Mesothelial cell of epicardium (in vitro differentiated cells): ENCODE results near the gene MIX23. TPM values are rescaled to one million over a fixed set of nuclear protein-coding genes. Genes with fewer than 3 reads are reported as not detected.

Experiments
- DNase-seq, 2 experiments: peaks; one replicate each; pipeline ENCODE4 v3.0.0; 2021; ENCODE audit warnings: low spot score in 2 of 2; ENCODE audit not compliant: unreplicated experiment in 2 of 2
- H3K27ac Mint-ChIP-seq: 2 replicates; pipeline ENCODE4 v1.8.0; 2021; ENCODE audit warnings: mixed read lengths
- H3K27me3 Mint-ChIP-seq: 2 replicates; pipeline ENCODE4 v1.8.0; 2021; ENCODE audit warnings: low read depth, mixed read lengths
- H3K36me3 Mint-ChIP-seq: 2 replicates; pipeline ENCODE4 v1.8.0; 2021; ENCODE audit warnings: mixed read lengths
- H3K4me1 Mint-ChIP-seq: 2 replicates; pipeline ENCODE4 v1.8.0; 2021; ENCODE audit warnings: mixed read lengths
- H3K4me3 Mint-ChIP-seq: 2 replicates; pipeline ENCODE4 v1.8.0; 2021; ENCODE audit warnings: mild to moderate bottlenecking, moderate library complexity, mixed read lengths
- H3K9me3 Mint-ChIP-seq: 2 replicates; pipeline ENCODE4 v1.8.0; 2021; ENCODE audit warnings: mixed read lengths
- total RNA-seq: library from RNA; stranded (reverse); gene quantifications from 3 replicates; pipeline ENCODE4 v1.2.1, GENCODE V29; 2021
- TF ChIP-seq, protein P1 (sequence below): fragments of 200-600 bp; sonication (generic); IDR thresholded peaks from one replicate; pipeline ENCODE4 v1.5.0; 2021; ENCODE audit warnings: antibody characterized with exemption; ENCODE audit not compliant: unreplicated experiment

MIX23 gene
- total RNA-seq, 1 donor from 2014 or later = 29.8 TPM

DNA sequence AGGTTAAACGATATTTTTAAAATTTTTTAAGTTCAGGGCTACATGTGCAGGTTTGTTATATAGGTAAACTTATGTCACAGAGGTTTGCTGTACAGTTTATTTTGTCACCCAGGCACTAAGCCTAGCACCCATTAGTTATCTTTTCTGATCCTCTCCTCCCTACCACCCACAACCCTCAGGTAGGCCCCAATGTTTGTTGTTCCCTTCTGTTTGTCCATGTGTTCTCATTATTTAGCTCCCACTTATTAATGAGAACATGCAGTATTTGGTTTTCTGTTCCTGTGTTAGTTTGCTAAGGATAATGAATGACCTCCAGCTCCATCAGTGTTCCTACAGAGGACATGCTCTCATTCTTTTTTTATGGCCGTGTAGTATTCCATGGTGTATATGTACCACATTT, 15.9 kb upstream of the MIX23 start:
- Mint-ChIP-seq H3K9me3 (no peaks in the 10 kb centered on the region), H3K36me3 (no peaks in the 10 kb centered on the region), H3K4me3 (no peak overlapping the region), H3K27ac (no peak overlapping the region), H3K4me1 (peaks cover 12% of the 10 kb centered on the region), H3K27me3 (no peaks in the 10 kb centered on the region)
- DNase-seq = no peak
- TF ChIP-seq, protein P1, sequence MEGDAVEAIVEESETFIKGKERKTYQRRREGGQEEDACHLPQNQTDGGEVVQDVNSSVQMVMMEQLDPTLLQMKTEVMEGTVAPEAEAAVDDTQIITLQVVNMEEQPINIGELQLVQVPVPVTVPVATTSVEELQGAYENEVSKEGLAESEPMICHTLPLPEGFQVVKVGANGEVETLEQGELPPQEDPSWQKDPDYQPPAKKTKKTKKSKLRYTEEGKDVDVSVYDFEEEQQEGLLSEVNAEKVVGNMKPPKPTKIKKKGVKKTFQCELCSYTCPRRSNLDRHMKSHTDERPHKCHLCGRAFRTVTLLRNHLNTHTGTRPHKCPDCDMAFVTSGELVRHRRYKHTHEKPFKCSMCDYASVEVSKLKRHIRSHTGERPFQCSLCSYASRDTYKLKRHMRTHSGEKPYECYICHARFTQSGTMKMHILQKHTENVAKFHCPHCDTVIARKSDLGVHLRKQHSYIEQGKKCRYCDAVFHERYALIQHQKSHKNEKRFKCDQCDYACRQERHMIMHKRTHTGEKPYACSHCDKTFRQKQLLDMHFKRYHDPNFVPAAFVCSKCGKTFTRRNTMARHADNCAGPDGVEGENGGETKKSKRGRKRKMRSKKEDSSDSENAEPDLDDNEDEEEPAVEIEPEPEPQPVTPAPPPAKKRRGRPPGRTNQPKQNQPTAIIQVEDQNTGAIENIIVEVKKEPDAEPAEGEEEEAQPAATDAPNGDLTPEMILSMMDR = no peak

DNA sequence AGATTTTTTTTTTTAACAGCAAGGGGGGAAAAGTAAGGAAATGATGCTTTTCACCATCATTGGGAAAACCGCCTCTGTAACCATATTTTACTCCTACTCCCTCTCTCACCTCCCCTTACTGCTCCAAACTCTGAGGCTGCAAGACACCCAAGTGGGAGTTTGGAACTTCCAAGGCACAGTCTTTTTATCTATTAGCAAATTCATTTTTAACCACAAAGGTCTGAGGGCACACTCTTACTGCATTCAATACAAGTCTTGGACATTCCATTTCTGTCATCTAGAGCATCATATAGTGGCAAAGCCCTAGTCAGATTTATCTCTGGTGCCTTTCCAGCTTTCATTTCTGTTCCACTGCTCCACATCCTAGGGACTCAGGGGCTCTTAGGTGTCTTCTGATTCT, 14.2 kb upstream of the MIX23 start:
- TF ChIP-seq, protein P1 = no peak
- Mint-ChIP-seq H3K4me3 (no peak overlapping the region), H3K9me3 (no peaks in the 10 kb centered on the region), H3K27me3 (no peaks in the 10 kb centered on the region), H3K36me3 (no peaks in the 10 kb centered on the region), H3K27ac (no peak overlapping the region), H3K4me1 (peaks cover 23% of the 10 kb centered on the region)
- DNase-seq = no peak

DNA sequence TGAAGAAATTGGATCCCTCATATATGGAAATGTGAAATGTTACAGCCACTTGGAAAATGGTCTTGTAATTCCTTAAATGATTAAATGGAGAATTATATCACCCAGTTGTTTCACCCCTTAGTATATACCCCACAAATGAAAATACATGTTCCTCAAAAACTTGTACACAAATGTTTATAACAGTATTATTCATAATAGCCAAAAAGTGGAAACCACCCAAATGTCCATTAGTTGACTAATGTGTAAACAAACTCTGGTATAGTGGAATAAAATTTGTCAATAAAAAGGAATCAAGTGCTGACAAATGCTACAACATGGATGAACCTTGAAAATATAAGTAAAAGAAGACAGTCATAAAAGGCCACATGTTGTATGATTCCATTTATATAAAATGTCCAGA, 13.5 kb upstream of the MIX23 start:
- DNase-seq = no peak
- no peak overlapping the region for H3K4me3 Mint-ChIP-seq
- H3K27ac Mint-ChIP-seq = no peak overlapping the region
- TF ChIP-seq, protein P1 = no peak
- no peaks in the 10 kb centered on the region for H3K36me3 Mint-ChIP-seq
- peaks cover 23% of the 10 kb centered on the region for H3K4me1 Mint-ChIP-seq
- no peaks in the 10 kb centered on the region for H3K27me3 Mint-ChIP-seq
- no peaks in the 10 kb centered on the region for H3K9me3 Mint-ChIP-seq

DNA sequence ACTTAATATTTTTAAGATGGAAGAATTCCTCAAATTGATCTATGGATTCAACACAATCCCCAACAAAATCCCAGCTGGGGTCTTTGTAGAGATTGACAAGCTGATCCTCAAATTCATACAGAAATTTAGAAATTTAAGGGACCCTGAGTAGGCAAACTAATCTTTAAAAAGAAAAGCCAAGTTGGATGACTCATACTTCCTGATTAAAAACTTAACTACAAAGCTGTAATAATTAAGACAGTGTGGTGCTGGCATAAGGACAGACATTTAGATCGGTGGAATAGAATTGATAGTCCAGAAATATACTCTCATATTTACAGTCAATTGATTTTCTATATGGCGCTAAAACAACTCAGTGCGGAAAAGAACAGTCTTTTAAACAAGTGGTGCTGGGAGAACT, 12.6 kb upstream of the MIX23 start:
- no peak overlapping the region for H3K4me3 Mint-ChIP-seq
- H3K36me3 Mint-ChIP-seq = no peaks in the 10 kb centered on the region
- H3K9me3 Mint-ChIP-seq = no peaks in the 10 kb centered on the region
- TF ChIP-seq, protein P1 = no peak
- H3K27me3 Mint-ChIP-seq = no peaks in the 10 kb centered on the region
- no peak overlapping the region for H3K27ac Mint-ChIP-seq
- H3K4me1 Mint-ChIP-seq = peaks cover 23% of the 10 kb centered on the region
- no peak for DNase-seq

DNA sequence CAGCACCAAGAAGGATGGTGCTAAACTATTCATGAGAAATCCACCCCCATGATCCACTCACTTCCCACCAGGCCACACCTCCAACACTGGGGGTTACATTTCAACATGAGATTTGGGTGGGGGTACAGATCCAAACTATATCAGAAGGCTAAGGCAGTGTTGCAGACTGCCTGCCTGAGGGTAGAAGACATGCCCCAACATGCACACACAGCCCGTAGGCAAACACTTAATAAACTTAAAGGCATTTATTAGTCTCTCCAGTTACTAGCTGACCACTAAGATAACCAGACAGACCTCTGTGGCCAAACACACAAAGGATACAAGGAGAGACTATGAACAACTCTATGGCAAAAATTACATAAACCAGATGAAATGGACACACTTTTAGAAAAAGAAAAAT, 11.1 kb upstream of the MIX23 start:
- H3K9me3 Mint-ChIP-seq = no peaks in the 10 kb centered on the region

More for the DNA sequence above, 11.1 kb upstream of the MIX23 start:
- no peaks in the 10 kb centered on the region for H3K36me3 Mint-ChIP-seq
- no peak overlapping the region for H3K4me3 Mint-ChIP-seq
- no peak for DNase-seq
- no peaks in the 10 kb centered on the region for H3K27me3 Mint-ChIP-seq
- H3K27ac Mint-ChIP-seq = peak overlapping the region; percentile 60
- peaks cover 23% of the 10 kb centered on the region for H3K4me1 Mint-ChIP-seq
- TF ChIP-seq, protein P1 = no peak
